ENCODE measurements around the gene PCBP4.
A peak's percentile ranks its signal among the peaks of the same experiment; 100 is the strongest.

The PCBP4 gene

GRCh38 chr3:51954713-51955112 lies 12.5 kb downstream of the PCBP4 start:
- H3K4me3 ChIP-seq (ENCODE audit: low read depth, low read length): no peak overlapping the region
- no peak for DNase-seq (ENCODE audit: low read depth)
- TF ChIP-seq, protein P1, sequence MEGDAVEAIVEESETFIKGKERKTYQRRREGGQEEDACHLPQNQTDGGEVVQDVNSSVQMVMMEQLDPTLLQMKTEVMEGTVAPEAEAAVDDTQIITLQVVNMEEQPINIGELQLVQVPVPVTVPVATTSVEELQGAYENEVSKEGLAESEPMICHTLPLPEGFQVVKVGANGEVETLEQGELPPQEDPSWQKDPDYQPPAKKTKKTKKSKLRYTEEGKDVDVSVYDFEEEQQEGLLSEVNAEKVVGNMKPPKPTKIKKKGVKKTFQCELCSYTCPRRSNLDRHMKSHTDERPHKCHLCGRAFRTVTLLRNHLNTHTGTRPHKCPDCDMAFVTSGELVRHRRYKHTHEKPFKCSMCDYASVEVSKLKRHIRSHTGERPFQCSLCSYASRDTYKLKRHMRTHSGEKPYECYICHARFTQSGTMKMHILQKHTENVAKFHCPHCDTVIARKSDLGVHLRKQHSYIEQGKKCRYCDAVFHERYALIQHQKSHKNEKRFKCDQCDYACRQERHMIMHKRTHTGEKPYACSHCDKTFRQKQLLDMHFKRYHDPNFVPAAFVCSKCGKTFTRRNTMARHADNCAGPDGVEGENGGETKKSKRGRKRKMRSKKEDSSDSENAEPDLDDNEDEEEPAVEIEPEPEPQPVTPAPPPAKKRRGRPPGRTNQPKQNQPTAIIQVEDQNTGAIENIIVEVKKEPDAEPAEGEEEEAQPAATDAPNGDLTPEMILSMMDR (conservative IDR thresholded peaks at IDR 0.05; ENCODE audit: low read depth, low read length): no peak

DNA sequence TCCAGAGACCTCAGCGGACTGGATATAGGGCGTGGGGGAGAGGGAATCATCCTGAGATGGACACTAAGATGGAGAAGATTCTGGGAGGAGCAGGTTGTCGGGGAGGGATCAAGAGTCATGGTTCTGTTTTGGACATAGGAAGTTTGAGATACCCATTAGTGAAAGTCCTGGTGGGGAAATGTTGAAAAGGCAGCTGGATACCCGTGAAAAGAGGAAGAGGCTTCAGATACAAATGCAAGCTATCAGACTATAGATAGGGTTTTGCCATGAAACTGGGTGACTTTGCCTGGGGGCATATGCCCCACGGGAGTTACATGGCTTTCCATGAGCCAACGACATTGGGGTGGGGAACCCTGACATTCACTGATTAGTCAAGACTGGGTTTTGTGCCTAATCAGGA lies 13.1 kb downstream of the PCBP4 start:
- TF ChIP-seq, protein P1 (conservative IDR thresholded peaks at IDR 0.05; ENCODE audit: low read depth, low read length): no peak
- no peak overlapping the region for H3K4me3 ChIP-seq (ENCODE audit: low read depth, low read length)
- no peak for DNase-seq (ENCODE audit: low read depth)

- H3K4me3 ChIP-seq (ENCODE audit: low read depth, low read length): no peak overlapping the region
- peak; percentile 89 for DNase-seq (ENCODE audit: low read depth)
- TF ChIP-seq, protein P1 (conservative IDR thresholded peaks at IDR 0.05; ENCODE audit: low read depth, low read length): no peak
Observed at GRCh38 chr3:51953445-51953844, 13.8 kb downstream of the PCBP4 start.

GRCh38 chr3:51950899-51951298 lies 16.4 kb downstream of the PCBP4 start:
- no peak for DNase-seq (ENCODE audit: low read depth)
- no peak overlapping the region for H3K4me3 ChIP-seq (ENCODE audit: low read depth, low read length)
- TF ChIP-seq, protein P1 (conservative IDR thresholded peaks at IDR 0.05; ENCODE audit: low read depth, low read length): no peak

DNA sequence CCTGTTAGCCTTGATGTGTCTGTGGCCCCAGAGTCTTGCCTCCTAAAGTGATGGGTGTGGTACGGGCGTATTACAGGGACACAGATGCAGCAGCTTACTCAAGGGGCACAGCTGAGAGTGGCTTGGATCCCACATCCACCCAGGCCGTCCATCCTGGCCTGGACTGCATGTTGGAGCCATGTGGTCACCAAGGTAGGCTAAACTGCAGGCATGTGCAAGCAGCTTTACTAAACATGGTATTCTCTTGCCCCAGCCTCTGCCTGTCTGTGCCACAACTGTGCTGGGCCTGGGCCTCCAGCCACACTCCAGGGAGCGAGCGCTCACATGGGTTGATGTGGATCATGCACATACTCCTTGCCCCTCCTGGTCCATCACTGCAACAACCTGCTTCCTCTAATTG lies 18.1 kb downstream of the PCBP4 start:
- no peak overlapping the region for H3K4me3 ChIP-seq (ENCODE audit: low read depth, low read length)
- DNase-seq (ENCODE audit: low read depth): no peak
- TF ChIP-seq, protein P1 (conservative IDR thresholded peaks at IDR 0.05; ENCODE audit: low read depth, low read length): no peak

DNA sequence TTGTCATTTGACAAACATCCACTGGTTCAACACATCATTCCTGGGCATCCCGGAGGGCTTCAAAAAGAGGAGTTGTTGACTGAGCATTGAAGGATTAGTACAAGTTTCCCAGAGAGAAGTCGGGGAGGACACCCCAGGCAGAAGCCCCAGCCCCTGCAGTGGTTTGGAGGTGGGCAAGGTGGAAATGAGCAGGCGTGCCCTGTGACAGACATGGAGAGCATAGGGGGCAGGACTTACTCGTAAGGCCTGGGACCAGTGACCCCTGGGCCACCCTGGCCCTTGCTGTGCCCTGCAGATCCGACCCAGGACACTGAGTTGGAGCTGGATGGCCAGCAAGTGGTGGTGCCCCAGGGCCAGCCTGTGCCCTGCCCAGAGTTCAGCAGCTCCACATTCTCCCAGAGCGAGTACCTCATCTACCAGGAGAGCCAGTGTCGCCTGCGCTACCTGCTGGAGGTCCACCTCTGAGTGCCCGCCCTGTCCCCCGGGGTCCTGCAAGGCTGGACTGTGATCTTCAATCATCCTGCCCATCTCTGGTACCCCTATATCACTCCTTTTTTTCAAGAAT lies 19.2 kb downstream of the PCBP4 start:
- H3K4me3 ChIP-seq (ENCODE audit: low read depth, low read length): no peak overlapping the region
- no peak for DNase-seq (ENCODE audit: low read depth)
- TF ChIP-seq, protein P1 (conservative IDR thresholded peaks at IDR 0.05; ENCODE audit: low read depth, low read length): no peak

DNA sequence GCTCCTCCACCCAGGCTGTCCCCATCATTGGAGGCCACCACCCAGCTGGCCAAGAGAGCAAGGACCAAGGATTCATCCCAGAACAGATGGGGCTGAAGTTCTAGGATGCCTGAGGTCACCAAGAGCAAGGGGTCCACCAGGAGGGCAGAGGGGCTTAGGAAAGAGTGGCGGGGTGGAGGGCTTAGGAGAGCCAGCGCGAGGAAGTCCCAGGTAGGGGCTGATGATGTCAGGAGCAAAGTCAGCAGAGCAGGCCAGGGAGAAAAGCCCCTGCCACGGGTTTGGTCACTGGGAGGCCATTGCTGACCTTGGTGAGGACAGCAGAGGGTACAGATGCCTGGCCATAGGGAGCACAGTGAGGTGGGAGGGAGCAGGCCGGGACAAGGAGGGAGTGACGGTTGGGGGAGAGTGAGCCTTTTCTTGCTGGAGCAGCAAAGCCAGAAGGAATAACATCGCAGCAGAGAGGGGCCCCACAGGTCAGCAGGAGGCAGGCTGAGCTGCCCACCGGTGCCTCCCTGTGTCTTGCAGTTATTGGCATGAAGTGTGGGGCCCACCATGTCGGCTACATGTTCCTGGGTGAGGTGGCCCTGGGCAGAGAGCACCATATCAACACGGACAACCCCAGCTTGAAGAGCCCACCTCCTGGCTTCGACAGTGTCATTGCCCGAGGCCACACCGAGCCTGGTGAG lies 19.9 kb downstream of the PCBP4 start:
- DNase-seq (ENCODE audit: low read depth): no peak
- H3K4me3 ChIP-seq (ENCODE audit: low read depth, low read length): no peak overlapping the region
- TF ChIP-seq, protein P1 (conservative IDR thresholded peaks at IDR 0.05; ENCODE audit: low read depth, low read length): no peak

Measured in choroid plexus epithelial cell (primary cell).